Stimulated activated CD4-positive, alpha-beta T cell treated with anti-CD3 and anti-CD28 coated beads, TNF-alpha, amount 100 ng/mL, for 1 hour (primary cell): ENCODE measurements around the gene PTPRK.

Source experiments
- DNase-seq, 3 donors: peaks; one replicate each; pipeline ENCODE4 v3.0.0-alpha.2; 2020; ENCODE audit warnings: low read depth in 3 of 3, low spot score in 1 of 3

PTPRK gene

GRCh38 chr6:128350416-128351254 is 169.8 kb downstream of the PTPRK start:
- no peak for DNase-seq

GRCh38 chr6:128347123-128347522 is 173.3 kb downstream of the PTPRK start:
- DNase-seq: no peak

- no peak for DNase-seq
Observed at GRCh38 chr6:128346569-128346968, 173.8 kb downstream of the PTPRK start.

GRCh38 chr6:128345278-128345677 is 175.1 kb downstream of the PTPRK start:
- DNase-seq: no peak

GRCh38 chr6:128343706-128344105 is 176.7 kb downstream of the PTPRK start:
- no peak for DNase-seq

- no peak for DNase-seq
Observed at GRCh38 chr6:128339635-128340450, 180.6 kb downstream of the PTPRK start.

GRCh38 chr6:128337619-128338018 is 182.8 kb downstream of the PTPRK start:
- DNase-seq: no peak

GRCh38 chr6:128336436-128337095 is 183.8 kb downstream of the PTPRK start:
- no peak for DNase-seq

GRCh38 chr6:128335963-128336362 is 184.4 kb downstream of the PTPRK start:
- no peak for DNase-seq

GRCh38 chr6:128333581-128334223 is 186.7 kb downstream of the PTPRK start:
- no peak for DNase-seq

- no peak for DNase-seq
Observed at GRCh38 chr6:128327890-128328289, 192.5 kb downstream of the PTPRK start.

- DNase-seq: no peak
Observed at GRCh38 chr6:128323011-128323410, 197.4 kb downstream of the PTPRK start.

- no peak for DNase-seq
Observed at GRCh38 chr6:128319946-128320345, 200.5 kb downstream of the PTPRK start.

- DNase-seq: no peak
Observed at GRCh38 chr6:128319157-128319556, 201.2 kb downstream of the PTPRK start.

GRCh38 chr6:128316258-128316929 is 204.0 kb downstream of the PTPRK start:
- no peak for DNase-seq

GRCh38 chr6:128314190-128314589 is 206.2 kb downstream of the PTPRK start:
- no peak for DNase-seq

- DNase-seq: no peak
Observed at GRCh38 chr6:128311944-128312570, 208.3 kb downstream of the PTPRK start.

GRCh38 chr6:128310451-128310850 is 209.9 kb downstream of the PTPRK start:
- DNase-seq: no peak

GRCh38 chr6:128307671-128308070 is 212.7 kb downstream of the PTPRK start:
- no peak for DNase-seq

GRCh38 chr6:128305976-128306375 is 214.4 kb downstream of the PTPRK start:
- DNase-seq: no peak
